Psoas muscle (tissue), 8 donors: ENCODE data around the gene AATK. TPM values are rescaled to one million over a fixed set of nuclear protein-coding genes. Genes with fewer than 3 reads are reported as not detected.
A peak's percentile ranks its signal among the peaks of the same experiment; 100 is the strongest.

ENCODE experiments used
- ATAC-seq, 4 donors: fragments of 200-7000 bp; cut with Tn5 transposase; one replicate each; pipeline ENCODE4 v1.9.1; 2020; ENCODE audit warnings: moderate library complexity in 3 of 4, mild to moderate bottlenecking in 2 of 4
- DNase-seq, 2 donors: peaks; one replicate each; pipeline ENCODE4 v3.0.0-alpha.2; 2020
- H3K27ac ChIP-seq: fragments of 200-600 bp; one replicate; pipeline ENCODE4 v1.8.0; 2022
- H3K27me3 ChIP-seq, 3 donors: fragments of 200-600 bp in 1 of 3; one replicate each; pipeline versions ENCODE4 v1.6.1 to v1.8.0; 2013 to 2022; ENCODE audit warnings: low read length in 2 of 3, mild to moderate bottlenecking in 2 of 3, moderate library complexity in 1 of 3; ENCODE audit not compliant: insufficient read depth in 3 of 3
- H3K36me3 ChIP-seq, 2 donors: fragments of 200-600 bp in 1 of 2; one replicate each; pipeline versions ENCODE4 v1.6.1 to v1.8.0; 2013 to 2022; ENCODE audit warnings: low read depth in 1 of 2, mild to moderate bottlenecking in 1 of 2, moderate library complexity in 1 of 2; ENCODE audit not compliant: insufficient read depth in 1 of 2
- H3K4me1 ChIP-seq: fragments of 200-600 bp; one replicate; pipeline ENCODE4 v1.8.0; 2022
- H3K4me3 ChIP-seq: fragments of 200-600 bp; one replicate; pipeline ENCODE4 v1.8.0; 2022; ENCODE audit warnings: mild to moderate bottlenecking
- H3K9me3 ChIP-seq: fragments of 200-600 bp; one replicate; pipeline ENCODE4 v1.8.0; 2022
- CTCF ChIP-seq: fragments of 200-600 bp; IDR thresholded peaks from one replicate; pipeline ENCODE4 v1.8.0; 2022; ENCODE audit warnings: antibody characterized with exemption
- WGBS, 3 donors: extraction: QIAGEN DNeasy Blood & Tissue Kit; methylation state at CpG; one replicate each; pipeline versions ENCODE4 v1.1.6 to v1.1.7; 2013; 5-methylcytosine and 5-hydroxymethylcytosine counted together
- intact Hi-C, 2 donors: fragments of 100-400 bp; cut with DNase I; formaldehyde crosslinking; loops; one replicate each; pipeline versions ENCODE4 v1.11.0 to v1.14.2; 2022
- polyA plus RNA-seq, 3 donors: library from polyadenylated mRNA; stranded (reverse); fragments of 200-250 nt; gene quantifications; one replicate each; pipeline ENCODE4 v1.2.3, GENCODE V29; 2013
- total RNA-seq, 4 donors: library from RNA; stranded (reverse); fragmentation: NEBNext Ultra II Directional in 2 of 4; extraction: Animal tissue kit (Norgen Biotek cat#: 25700) in 2 of 4; gene quantifications; one replicate each; pipeline versions ENCODE4 v1.2.1 to v1.2.4, GENCODE V29; 2021 to 2023
- donor health status: healthy with polysubstance abuse.
- donor health status: DM: no; HTN: no; CAD: no; lungs with moderate emphysema.
- donor health status: Bipolar disorder and iron deficiency.
- donor health status: healthy.
- donor health status: DM: yes; HTN: yes; CAD: no.
- donor health status: DM: no; HTN: no; CAD: no.
- donor health status: DM: no; HTN: no; CAD: no.
- donor health status: DM: yes; HTN: yes; CAD: no.

Gene AATK
- total and polyA plus RNA-seq, 7 donors: 0.21 to 1.8 (median 1.0) TPM

DNA sequence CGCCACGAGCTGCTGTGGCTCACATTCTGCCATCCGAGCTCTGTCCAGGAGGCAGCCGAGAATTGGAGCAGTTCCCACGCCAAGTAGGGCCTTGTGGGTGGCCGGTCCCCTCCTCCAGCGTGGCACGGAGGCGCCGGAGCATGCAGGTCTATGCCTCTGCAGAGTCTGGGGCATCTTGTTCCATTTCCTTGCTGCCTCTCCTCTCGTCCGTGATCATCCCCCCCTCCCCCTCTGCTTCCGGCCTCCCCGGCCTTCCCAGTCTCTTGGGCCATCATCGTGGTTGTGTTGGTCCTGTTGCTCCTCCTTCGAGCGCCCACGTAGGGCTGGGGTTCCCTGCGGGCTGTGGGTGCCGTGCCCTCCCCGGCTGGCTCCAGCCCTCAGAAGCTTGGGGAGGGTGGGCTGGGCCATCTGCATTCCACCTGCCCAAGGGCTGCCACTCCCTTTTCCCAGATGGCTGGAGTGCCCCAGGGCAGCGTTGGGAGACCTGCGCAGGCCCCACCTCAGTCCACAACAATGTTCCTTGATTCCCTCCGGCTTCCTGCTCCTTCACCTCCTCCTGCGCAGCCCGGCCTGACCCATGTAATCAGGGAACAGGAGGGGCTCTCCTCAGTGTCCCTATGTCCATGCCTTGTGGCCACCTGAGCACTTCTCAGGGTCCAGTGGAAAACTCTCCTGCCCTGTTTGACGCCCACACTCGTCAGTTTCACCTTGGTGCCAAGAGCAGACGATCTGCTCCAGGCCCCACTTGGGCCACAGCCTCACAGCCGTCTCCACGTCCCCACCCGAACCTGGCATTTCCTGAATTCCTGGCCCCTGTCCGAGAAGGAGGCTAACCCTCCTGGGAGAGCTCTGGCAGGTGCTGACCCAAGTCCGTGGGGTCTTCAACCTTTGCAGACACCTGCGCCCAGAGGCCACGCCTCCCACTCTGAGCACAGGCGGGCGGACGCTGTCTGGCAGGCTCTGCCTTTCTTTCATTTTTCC lies 94.0 kb downstream of the AATK start:
- ATAC-seq: no peak

GRCh38 chr17:81070541-81071246 lies 95.3 kb downstream of the AATK start:
- intact Hi-C loops: no loop called here
- no peaks in the 10 kb centered on the region for H3K36me3 ChIP-seq

More for the DNA sequence above, 94.0 kb downstream of the AATK start:
- no peaks in the 10 kb centered on the region for H3K4me1 ChIP-seq
- peaks cover 0 to 19% (median 0%) of the 10 kb centered on the region in 3 donors for H3K27me3 ChIP-seq
- H3K27ac ChIP-seq: no peak overlapping the region
- DNase-seq: no peak
- no peak for TF ChIP-seq CTCF
- 80 to 84% (median 83%) methylated on average over 37 to 39 of the region's 39 CpGs for WGBS, 3 donors
- intact Hi-C loops: no loop called here
- H3K9me3 ChIP-seq: no peaks in the 10 kb centered on the region
- no peak overlapping the region for H3K4me3 ChIP-seq
- H3K36me3 ChIP-seq: no peaks in the 10 kb centered on the region

DNA sequence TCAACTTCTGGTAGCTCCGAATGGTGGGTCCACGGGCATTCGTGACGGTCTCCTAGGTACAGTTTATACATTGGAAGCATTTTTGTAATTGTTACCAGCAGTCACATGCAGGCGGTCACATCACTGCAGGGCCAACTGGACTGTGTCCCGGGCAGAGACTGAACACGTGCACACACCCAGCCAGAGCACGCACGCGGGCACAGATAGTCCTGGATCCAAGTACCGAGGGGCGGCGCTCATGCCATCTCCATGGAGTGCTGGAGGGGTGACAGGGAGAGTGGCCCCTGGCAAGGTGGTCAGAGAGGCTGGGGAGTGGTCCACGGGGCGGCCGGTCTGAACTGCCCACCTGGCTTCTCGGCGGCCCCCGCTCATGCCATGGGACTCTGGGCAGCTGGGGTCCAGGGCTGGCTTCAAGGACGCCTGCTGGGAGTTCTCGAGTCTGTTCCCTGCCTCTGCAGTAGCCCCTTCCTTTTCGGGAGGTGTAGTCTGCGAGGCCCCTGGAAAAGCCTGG lies 96.8 kb downstream of the AATK start:
- H3K9me3 ChIP-seq: no peaks in the 10 kb centered on the region
- H3K4me1 ChIP-seq: peaks cover 5% of the 10 kb centered on the region
- H3K27me3 ChIP-seq: peaks cover 0 to 19% (median 0%) of the 10 kb centered on the region in 3 donors
- TF ChIP-seq CTCF: no peak
- no peak overlapping the region for H3K27ac ChIP-seq
- intact Hi-C loops: no loop called here
- no peaks in the 10 kb centered on the region for H3K36me3 ChIP-seq
- DNase-seq: peak in 1 of 2 donors; percentile 77
- no peak overlapping the region for H3K4me3 ChIP-seq
- peak; percentile 44 to 88 (median 73) for ATAC-seq
- WGBS, 3 donors: 32 to 40% (median 37%) methylated on average over 13 to 23 of the region's 23 CpGs

More at GRCh38 chr17:81070541-81071246, 95.3 kb downstream of the AATK start:
- Histone ChIP-seq H3K4me1 (no peaks in the 10 kb centered on the region), H3K27me3 (peaks cover 0 to 19% (median 0%) of the 10 kb centered on the region in 3 donors), H3K9me3 (no peaks in the 10 kb centered on the region), H3K27ac (no peak overlapping the region), H3K4me3 (no peak overlapping the region)
- DNase-seq (no peak), ATAC-seq (no peak)
- WGBS, 3 donors: 89 to 91% (median 91%) methylated on average over 21 to 25 of the region's 25 CpGs
- TF ChIP-seq CTCF: no peak

- peaks cover 5% of the 10 kb centered on the region for H3K4me1 ChIP-seq
- DNase-seq (no peak), ATAC-seq (peak in 2 of 4 donors; percentile 6 to 42)
- no peak for TF ChIP-seq CTCF
- H3K9me3 ChIP-seq: no peaks in the 10 kb centered on the region
- H3K27ac ChIP-seq: no peak overlapping the region
- intact Hi-C loops: no loop called here
- peaks cover 0 to 19% (median 0%) of the 10 kb centered on the region in 3 donors for H3K27me3 ChIP-seq
- no peaks in the 10 kb centered on the region for H3K36me3 ChIP-seq
- WGBS, 3 donors: 58 to 72% (median 66%) methylated on average over 26 of the region's 26 CpGs
- H3K4me3 ChIP-seq: no peak overlapping the region
Observed at GRCh38 chr17:81068411-81069134, 97.4 kb downstream of the AATK start.
